Neural progenitor cell (in vitro differentiated cells): Measurements from ENCODE around the gene KLK4. TPM values are rescaled to one million over a fixed set of nuclear protein-coding genes. Genes with fewer than 3 reads are reported as not detected.

ENCODE experiments used
- DNase-seq: peaks from one replicate; pipeline ENCODE4 v3.0.0-alpha.2; 2016; ENCODE audit warnings: low spot score
- H2AFZ ChIP-seq: fragments of 200-600 bp; sonication (generic); replicated peaks from 2 replicates; pipeline ENCODE4 v1.6.1; 2016; ENCODE audit warnings: antibody characterized with exemption
- H3F3A ChIP-seq: fragments of 200-600 bp; sonication (generic); 2 replicates; pipeline ENCODE4 v1.6.1; 2016; ENCODE audit warnings: antibody characterized with exemption, low read depth
- H3K27ac ChIP-seq: fragments of 200-600 bp; sonication (generic); 2 replicates; pipeline ENCODE4 v1.5.1; 2016; ENCODE audit warnings: mild to moderate bottlenecking
- H3K27me3 ChIP-seq: fragments of 200-600 bp; sonication (generic); 2 replicates; pipeline ENCODE4 v1.6.1; 2016; ENCODE audit warnings: mild to moderate bottlenecking, moderate library complexity
- H3K36me3 ChIP-seq: fragments of 200-600 bp; sonication (generic); 2 replicates; pipeline ENCODE4 v1.5.1; 2016
- H3K4me1 ChIP-seq: fragments of 200-600 bp; sonication (generic); 2 replicates; pipeline ENCODE4 v1.6.1; 2016; ENCODE audit warnings: mixed run types
- H3K4me2 ChIP-seq: fragments of 200-600 bp; sonication (generic); 2 replicates; pipeline ENCODE4 v1.6.1; 2016
- H3K4me3 ChIP-seq: fragments of 200-600 bp; sonication (generic); 2 replicates; pipeline ENCODE4 v1.5.1; 2016
- H3K79me2 ChIP-seq: fragments of 200-600 bp; sonication (generic); 2 replicates; pipeline ENCODE4 v1.6.1; 2016; ENCODE audit warnings: low read depth
- H3K9ac ChIP-seq: fragments of 200-600 bp; sonication (generic); 2 replicates; pipeline ENCODE4 v1.6.1; 2016
- H3K9me3 ChIP-seq: fragments of 200-600 bp; sonication (generic); 2 replicates; pipeline ENCODE4 v1.5.1; 2016; ENCODE audit warnings: low read depth
- H4K20me1 ChIP-seq: fragments of 200-600 bp; sonication (generic); 2 replicates; pipeline ENCODE4 v1.6.1; 2016; ENCODE audit warnings: low read depth
- H3K27ac Mint-ChIP-seq: 3 replicates; pipeline ENCODE4 v1.8.0; 2021; ENCODE audit warnings: mixed read lengths
- H3K27me3 Mint-ChIP-seq: 2 replicates; pipeline ENCODE4 v1.8.0; 2022; ENCODE audit warnings: low read depth, mild to moderate bottlenecking, inconsistent platforms, moderate library complexity, mixed read lengths; ENCODE audit not compliant: insufficient read depth
- H3K36me3 Mint-ChIP-seq: 3 replicates; pipeline ENCODE4 v1.8.0; 2021; ENCODE audit warnings: mixed read lengths
- H3K4me1 Mint-ChIP-seq: 3 replicates; pipeline ENCODE4 v1.8.0; 2021; ENCODE audit warnings: mixed read lengths
- H3K4me3 Mint-ChIP-seq: 3 replicates; pipeline ENCODE4 v1.8.0; 2021; ENCODE audit warnings: mild to moderate bottlenecking, moderate library complexity, mixed read lengths
- H3K9me3 Mint-ChIP-seq: 3 replicates; pipeline ENCODE4 v1.8.0; 2020; ENCODE audit warnings: mixed read lengths
- EZH2 ChIP-seq: fragments of 200-600 bp; sonication (generic); IDR thresholded peaks from 2 replicates; pipeline ENCODE4 v1.6.1; 2017; ENCODE audit warnings: antibody characterized with exemption, mild to moderate bottlenecking, moderate library complexity
- EZH2phosphoT487 ChIP-seq: fragments of 200-600 bp; sonication (generic); IDR thresholded peaks from 2 replicates; pipeline ENCODE4 v1.6.1; 2017; ENCODE audit warnings: antibody characterized with exemption
- total RNA-seq: library from RNA; depleted of rRNA; stranded (reverse); fragments of >200 nt; gene quantifications from 2 replicates; pipeline ENCODE4 v1.2.3, GENCODE V29; 2015; ENCODE audit warnings: low replicate concordance
- TF ChIP-seq, protein P1 (sequence below): fragments of 200-600 bp; sonication (generic); IDR thresholded peaks from 2 replicates; pipeline ENCODE4 v1.5.1; 2017; ENCODE audit warnings: antibody characterized with exemption, mild to moderate bottlenecking

KLK4 gene
- total RNA-seq, 1 donor from 2014 or later: not detected

DNA sequence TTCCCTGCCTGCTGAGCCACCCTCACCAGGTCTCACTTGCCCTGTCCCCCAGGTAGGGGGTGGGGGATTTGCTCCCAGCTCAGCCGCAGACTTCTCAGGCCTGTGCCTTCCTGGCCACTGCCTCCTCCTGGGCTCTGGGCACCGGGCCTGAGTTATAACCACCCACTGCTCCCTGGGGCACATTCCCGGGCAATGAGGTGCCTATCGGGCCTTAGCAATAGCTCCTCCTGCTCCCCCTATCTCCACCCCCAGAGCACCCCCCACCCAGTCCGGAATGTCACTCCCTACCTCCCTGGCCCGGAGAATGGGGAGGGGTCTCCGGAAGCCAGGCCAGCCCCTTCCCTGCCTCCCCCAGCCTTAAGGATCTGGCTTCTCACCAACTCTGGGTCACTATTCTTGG, 41.7 kb upstream of the KLK4 start, which contains the start of gene KLK5:
TSS of gene KLK5 (minus strand) at position 129 of the 400 bp plus-strand sequence. CDS start 381 bp downstream, outside the sequence.
- H3K36me3 Mint-ChIP-seq: no peaks in the 10 kb centered on the region
- H3K4me2 ChIP-seq: no peak within 1 kb of the TSS
- peaks cover 2% of the 10 kb centered on the region for H3K27me3 ChIP-seq
- no peak within 1 kb of the TSS for H2AFZ ChIP-seq
- no peaks in the 10 kb centered on the region for H3K4me1 Mint-ChIP-seq
- H3K27ac Mint-ChIP-seq: no peak within 1 kb of the TSS
- DNase-seq: no peak
- no peaks in the 10 kb centered on the region for H3K4me1 ChIP-seq
- TF ChIP-seq EZH2: no peak
- TF ChIP-seq EZH2phosphoT487: no peak
- TF ChIP-seq, protein P1, sequence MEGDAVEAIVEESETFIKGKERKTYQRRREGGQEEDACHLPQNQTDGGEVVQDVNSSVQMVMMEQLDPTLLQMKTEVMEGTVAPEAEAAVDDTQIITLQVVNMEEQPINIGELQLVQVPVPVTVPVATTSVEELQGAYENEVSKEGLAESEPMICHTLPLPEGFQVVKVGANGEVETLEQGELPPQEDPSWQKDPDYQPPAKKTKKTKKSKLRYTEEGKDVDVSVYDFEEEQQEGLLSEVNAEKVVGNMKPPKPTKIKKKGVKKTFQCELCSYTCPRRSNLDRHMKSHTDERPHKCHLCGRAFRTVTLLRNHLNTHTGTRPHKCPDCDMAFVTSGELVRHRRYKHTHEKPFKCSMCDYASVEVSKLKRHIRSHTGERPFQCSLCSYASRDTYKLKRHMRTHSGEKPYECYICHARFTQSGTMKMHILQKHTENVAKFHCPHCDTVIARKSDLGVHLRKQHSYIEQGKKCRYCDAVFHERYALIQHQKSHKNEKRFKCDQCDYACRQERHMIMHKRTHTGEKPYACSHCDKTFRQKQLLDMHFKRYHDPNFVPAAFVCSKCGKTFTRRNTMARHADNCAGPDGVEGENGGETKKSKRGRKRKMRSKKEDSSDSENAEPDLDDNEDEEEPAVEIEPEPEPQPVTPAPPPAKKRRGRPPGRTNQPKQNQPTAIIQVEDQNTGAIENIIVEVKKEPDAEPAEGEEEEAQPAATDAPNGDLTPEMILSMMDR: no peak
- H3K9me3 Mint-ChIP-seq: no peaks in the 10 kb centered on the region
- no peaks in the 10 kb centered on the region for H3K27me3 Mint-ChIP-seq
- no peak within 1 kb of the TSS for H3K9ac ChIP-seq
- no peaks in the 10 kb centered on the region for H3K36me3 ChIP-seq
- H3K9me3 ChIP-seq: no peaks in the 10 kb centered on the region
- H4K20me1 ChIP-seq: no peaks in the 10 kb centered on the region
- no peaks in the 10 kb centered on the region for H3K79me2 ChIP-seq
- no peaks in the 10 kb centered on the region for H3F3A ChIP-seq
- H3K4me3 Mint-ChIP-seq: no peak within 1 kb of the TSS
- H3K27ac ChIP-seq: no peak within 1 kb of the TSS
- no peak within 1 kb of the TSS for H3K4me3 ChIP-seq

DNA sequence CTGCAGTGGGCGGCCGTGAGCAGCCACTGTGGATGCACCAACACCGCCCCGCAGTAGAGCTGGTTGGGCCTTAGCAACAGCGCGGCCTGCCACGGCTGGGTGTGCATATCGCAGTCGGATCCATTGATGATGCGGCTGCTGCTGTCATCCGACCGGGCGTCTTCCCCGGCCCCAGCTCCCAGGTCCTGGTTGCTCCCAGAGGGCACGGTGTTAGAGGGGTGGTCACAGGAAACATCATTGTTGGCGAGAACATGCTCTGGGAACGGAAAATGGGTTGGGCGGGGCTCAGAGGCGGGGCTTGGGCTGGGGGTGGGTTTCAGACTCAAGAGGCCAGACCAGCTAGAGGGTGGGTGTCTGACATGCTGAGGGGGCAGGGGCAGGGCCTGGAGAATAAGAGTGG, 38.7 kb upstream of the KLK4 start:
- no peaks in the 10 kb centered on the region for H3K36me3 ChIP-seq
- H3F3A ChIP-seq: no peaks in the 10 kb centered on the region
- Mint-ChIP-seq H3K9me3 (no peaks in the 10 kb centered on the region), H3K27ac (no peak overlapping the region), H3K27me3 (no peaks in the 10 kb centered on the region), H3K4me1 (no peaks in the 10 kb centered on the region), H3K4me3 (no peak overlapping the region), H3K36me3 (no peaks in the 10 kb centered on the region)
- H3K9ac ChIP-seq: no peak overlapping the region
- peaks cover 5% of the 10 kb centered on the region for H3K27me3 ChIP-seq
- no peaks in the 10 kb centered on the region for H3K4me1 ChIP-seq
- no peak overlapping the region for H3K27ac ChIP-seq
- H3K79me2 ChIP-seq: no peaks in the 10 kb centered on the region
- no peak overlapping the region for H3K4me2 ChIP-seq
- no peak for TF ChIP-seq EZH2
- TF ChIP-seq EZH2phosphoT487: no peak
- TF ChIP-seq, protein P1: no peak
- no peak for DNase-seq
- no peaks in the 10 kb centered on the region for H3K9me3 ChIP-seq
- H3K4me3 ChIP-seq: no peak overlapping the region
- no peak overlapping the region for H2AFZ ChIP-seq
- H4K20me1 ChIP-seq: no peaks in the 10 kb centered on the region

DNA sequence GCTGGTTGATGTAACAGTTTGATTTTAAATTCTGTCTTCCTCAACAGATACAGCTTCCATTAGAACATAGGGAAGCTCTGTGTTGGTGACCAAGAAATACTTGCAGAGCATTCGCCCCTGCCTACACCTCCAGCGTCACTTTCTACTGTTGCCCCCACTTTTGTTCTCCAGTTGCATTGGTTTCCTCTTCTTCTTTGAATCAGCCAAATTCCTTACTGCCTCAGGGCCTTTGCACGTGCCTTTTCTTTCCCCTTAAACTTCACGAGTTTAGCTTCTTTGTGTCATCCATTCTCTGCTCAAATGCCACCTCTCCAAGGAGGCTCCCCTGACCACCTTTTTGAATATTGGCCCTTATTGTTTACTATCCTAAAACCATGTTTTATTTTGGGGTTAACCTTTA, 35.9 kb upstream of the KLK4 start:
- Mint-ChIP-seq H3K4me3 (no peak overlapping the region), H3K9me3 (peaks cover 2% of the 10 kb centered on the region), H3K4me1 (no peaks in the 10 kb centered on the region), H3K36me3 (no peaks in the 10 kb centered on the region), H3K27me3 (peaks cover 9% of the 10 kb centered on the region), H3K27ac (no peak overlapping the region)
- no peaks in the 10 kb centered on the region for H3K4me1 ChIP-seq
- no peaks in the 10 kb centered on the region for H4K20me1 ChIP-seq
- no peak overlapping the region for H3K9ac ChIP-seq
- peaks cover 5% of the 10 kb centered on the region for H3K27me3 ChIP-seq
- H3K4me3 ChIP-seq: no peak overlapping the region
- no peaks in the 10 kb centered on the region for H3K36me3 ChIP-seq
- H3K4me2 ChIP-seq: no peak overlapping the region
- no peaks in the 10 kb centered on the region for H3K79me2 ChIP-seq
- no peak for DNase-seq
- no peak overlapping the region for H2AFZ ChIP-seq
- no peak overlapping the region for H3K27ac ChIP-seq
- H3F3A ChIP-seq: no peaks in the 10 kb centered on the region
- TF ChIP-seq EZH2: no peak
- TF ChIP-seq, protein P1: no peak
- H3K9me3 ChIP-seq: no peaks in the 10 kb centered on the region
